Measurements from ENCODE around the gene HTR3B.

DNA sequence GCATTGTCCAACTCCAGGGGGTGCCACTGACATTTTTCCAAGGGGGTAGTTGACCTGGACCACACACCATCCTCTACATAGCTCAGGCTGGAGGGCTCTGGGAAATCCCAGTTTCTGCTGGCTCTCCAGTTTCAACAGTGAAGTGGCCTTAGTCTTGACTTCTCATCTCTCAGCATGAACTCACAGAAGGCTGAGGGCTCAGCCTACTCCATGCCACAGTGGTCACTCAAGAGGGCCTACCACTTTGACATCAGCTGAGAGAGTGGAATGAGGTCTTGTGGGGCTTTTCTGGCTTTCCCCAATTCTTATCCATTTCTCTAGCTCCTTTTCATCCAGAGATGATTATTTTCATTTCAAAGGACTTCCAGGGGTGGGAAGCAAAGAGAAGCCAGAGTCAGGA lies 77.7 kb downstream of the HTR3B start:
- TF ChIP-seq, protein P1, sequence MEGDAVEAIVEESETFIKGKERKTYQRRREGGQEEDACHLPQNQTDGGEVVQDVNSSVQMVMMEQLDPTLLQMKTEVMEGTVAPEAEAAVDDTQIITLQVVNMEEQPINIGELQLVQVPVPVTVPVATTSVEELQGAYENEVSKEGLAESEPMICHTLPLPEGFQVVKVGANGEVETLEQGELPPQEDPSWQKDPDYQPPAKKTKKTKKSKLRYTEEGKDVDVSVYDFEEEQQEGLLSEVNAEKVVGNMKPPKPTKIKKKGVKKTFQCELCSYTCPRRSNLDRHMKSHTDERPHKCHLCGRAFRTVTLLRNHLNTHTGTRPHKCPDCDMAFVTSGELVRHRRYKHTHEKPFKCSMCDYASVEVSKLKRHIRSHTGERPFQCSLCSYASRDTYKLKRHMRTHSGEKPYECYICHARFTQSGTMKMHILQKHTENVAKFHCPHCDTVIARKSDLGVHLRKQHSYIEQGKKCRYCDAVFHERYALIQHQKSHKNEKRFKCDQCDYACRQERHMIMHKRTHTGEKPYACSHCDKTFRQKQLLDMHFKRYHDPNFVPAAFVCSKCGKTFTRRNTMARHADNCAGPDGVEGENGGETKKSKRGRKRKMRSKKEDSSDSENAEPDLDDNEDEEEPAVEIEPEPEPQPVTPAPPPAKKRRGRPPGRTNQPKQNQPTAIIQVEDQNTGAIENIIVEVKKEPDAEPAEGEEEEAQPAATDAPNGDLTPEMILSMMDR (IDR thresholded peaks at IDR 0.05 in 4 of 5, conservative IDR thresholded peaks at IDR 0.05 in 1 of 5) = no peak
- TF ChIP-seq POLR2A (IDR thresholded peaks at IDR 0.05) = no peak

Measured in gastrocnemius medialis (tissue), 4 donors.